Lower leg skin (tissue), 4 donors: ENCODE measurements around the gene NOTCH2. TPM values are rescaled to one million over a fixed set of nuclear protein-coding genes. Genes with fewer than 3 reads are reported as not detected.
"Not testable (repeated sequence)": the region's sequence is repeated elsewhere in the genome, so short reads cannot be mapped to it uniquely, and the experiment has no call there.

Source experiments
- DNase-seq, 2 donors: peaks; one replicate each; pipeline ENCODE4 v3.0.0-alpha.2; 2019; ENCODE audit warnings: low spot score in 2 of 2
- H3K4me3 ChIP-seq: fragments of 200-600 bp; sonication (generic); 2 replicates; pipeline ENCODE4 v1.5.1; 2017; ENCODE audit warnings: mild to moderate bottlenecking, low read depth; ENCODE audit not compliant: poor library complexity, severe bottlenecking
- WGBS, 2 donors: methylation state at CpG; one replicate each; pipeline ENCODE4 v1.1.5; 2018; 5-methylcytosine and 5-hydroxymethylcytosine counted together
- intact Hi-C: fragments of 100-400 bp; cut with DNase I; formaldehyde crosslinking; loops from one replicate; pipeline ENCODE4 v1.15.0; 2023; ENCODE audit warnings: low total_unique reads
- total RNA-seq, 4 donors: library from RNA; depleted of rRNA; stranded (reverse); fragments of >200 nt; gene quantifications; one replicate each; pipeline ENCODE4 v1.1.0, GENCODE V29; 2016

The NOTCH2 gene
- total RNA-seq, 4 donors from 2014 or later, result 102 to 169 (median 132) TPM

DNA sequence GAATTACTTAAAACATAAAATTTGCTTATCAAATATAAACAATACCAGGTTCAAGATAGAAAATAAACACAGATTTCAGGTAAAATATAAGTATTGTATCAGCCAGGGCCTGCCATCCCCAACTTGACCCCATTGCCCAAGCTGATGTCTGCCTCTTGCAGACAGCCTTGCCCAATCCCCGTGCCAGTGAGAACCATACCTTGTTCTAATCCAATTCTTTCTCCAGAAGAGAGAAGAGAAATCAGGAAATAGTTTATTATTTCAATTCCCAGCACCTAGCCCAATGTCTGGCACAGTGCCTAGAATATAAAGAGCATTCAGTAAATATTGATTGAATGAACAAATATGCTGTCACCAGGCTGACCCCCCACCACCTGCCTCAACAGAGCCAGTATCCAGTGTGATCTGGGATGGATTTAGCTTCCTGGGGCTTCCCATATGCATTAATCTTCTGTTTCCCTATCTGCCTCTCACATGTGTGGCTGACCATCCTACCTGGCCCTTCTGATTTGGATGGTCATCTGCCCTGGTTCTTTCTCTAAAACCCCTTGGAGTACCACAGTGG is 27.6 kb upstream of the NOTCH2 start:
- H3K4me3 ChIP-seq, DNase-seq, intact Hi-C loops: not testable (repeated sequence)
- WGBS, 2 donors, result 90 to 100% methylated on average over 1 of the region's 1 CpG

- DNase-seq, intact Hi-C loops, H3K4me3 ChIP-seq: not testable (repeated sequence)
- 75 to 76% methylated on average over 1 to 2 of the region's 4 CpGs for WGBS, 2 donors
Measured at GRCh38 chr1:120093548-120094181, 24.2 kb upstream of the NOTCH2 start.

GRCh38 chr1:120092232-120093218 is 23.1 kb upstream of the NOTCH2 start:
- intact Hi-C loops, H3K4me3 ChIP-seq: not testable (repeated sequence)
- WGBS, 2 donors, result 65 to 70% methylated on average over 4 of the region's 4 CpGs

GRCh38 chr1:120090830-120091229 is 21.4 kb upstream of the NOTCH2 start:
- WGBS, 2 donors, result no CpG with 5 or more reads among the region's 1 CpG
- DNase-seq, H3K4me3 ChIP-seq, intact Hi-C loops: not testable (repeated sequence)

More at GRCh38 chr1:120092232-120093218, 23.1 kb upstream of the NOTCH2 start:
- DNase-seq, result not testable (repeated sequence)

DNA sequence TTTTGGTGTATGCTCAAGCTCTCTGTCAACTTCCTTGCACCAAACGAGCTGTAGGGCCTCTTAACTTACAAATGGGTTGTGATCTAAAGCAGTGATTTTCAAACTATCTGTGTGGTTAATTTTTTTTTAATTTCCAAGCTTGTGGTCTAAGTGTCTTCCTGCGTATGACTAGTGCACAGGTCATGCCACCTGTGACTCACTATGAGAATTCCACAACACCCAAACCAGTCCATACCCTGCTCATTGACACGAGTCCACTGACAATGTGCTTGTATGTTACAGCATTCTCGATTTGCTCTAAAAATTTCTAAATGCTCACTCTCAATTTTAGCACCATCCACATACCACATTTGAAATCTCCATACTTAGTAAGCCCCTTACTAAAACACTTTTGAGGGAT is 18.5 kb upstream of the NOTCH2 start:
- WGBS, 2 donors, result 69 to 86% methylated on average over 3 of the region's 4 CpGs
- DNase-seq, H3K4me3 ChIP-seq, intact Hi-C loops: not testable (repeated sequence)

GRCh38 chr1:120069920-120070214 is 405 bp upstream of the NOTCH2 start:
- no CpG with 5 or more reads among the region's 8 CpGs for WGBS, 2 donors
- H3K4me3 ChIP-seq, intact Hi-C loops, DNase-seq: not testable (repeated sequence)

DNA sequence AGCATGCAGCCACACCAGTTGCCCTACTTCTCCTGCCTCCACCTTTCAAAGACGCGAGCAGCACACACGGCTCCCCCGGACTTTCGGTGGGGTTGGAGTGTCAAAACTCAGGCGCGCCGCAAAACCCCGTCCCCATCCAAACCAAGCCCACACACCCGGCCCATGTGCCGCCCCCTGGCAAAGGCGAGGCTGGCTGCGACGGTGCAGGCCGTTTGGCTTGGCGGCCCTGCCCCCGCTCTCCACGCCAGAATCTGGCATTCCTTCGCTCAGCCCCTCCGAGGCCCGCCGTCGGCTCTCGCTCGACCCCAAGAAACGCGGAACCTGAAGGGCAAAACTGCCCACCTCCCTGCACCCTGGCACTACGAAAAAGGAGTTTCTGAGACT is 787 bp downstream of the NOTCH2 start:
- H3K4me3 ChIP-seq, result peak overlapping the region; percentile 65
- peak in 1 of 2 donors; percentile 83 for DNase-seq
- intact Hi-C loops, result not testable (repeated sequence)
- WGBS, 2 donors, result no CpG with 5 or more reads among the region's 28 CpGs

DNA sequence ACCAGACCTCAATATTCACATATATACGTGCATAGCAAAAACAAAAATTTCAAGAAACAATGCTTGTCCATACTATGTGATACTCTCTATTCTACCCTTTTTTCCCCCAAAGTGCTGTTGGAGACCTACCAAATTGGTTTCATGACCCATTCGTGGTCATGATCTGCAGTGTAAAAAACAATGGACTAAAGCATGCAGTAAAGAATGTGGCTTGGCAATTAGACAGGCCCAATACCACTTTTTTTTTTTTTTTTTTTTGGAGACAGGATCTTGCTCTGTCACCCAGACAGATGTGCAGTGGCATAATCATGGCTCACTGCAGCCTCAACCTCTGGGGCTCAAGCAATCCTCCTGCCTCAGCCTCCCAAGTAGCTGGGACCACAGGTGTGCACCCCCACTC is 21.3 kb downstream of the NOTCH2 start:
- DNase-seq, H3K4me3 ChIP-seq, intact Hi-C loops: not testable (repeated sequence)
- WGBS, 2 donors, result 43 to 60% methylated on average over 1 of the region's 2 CpGs

GRCh38 chr1:120041771-120042170 is 27.7 kb downstream of the NOTCH2 start:
- DNase-seq, intact Hi-C loops, H3K4me3 ChIP-seq: not testable (repeated sequence)
- 71% methylated on average over 4 of the region's 4 CpGs; no CpG with 5 or more reads in 1 of the 2 donors for WGBS, 2 donors

DNA sequence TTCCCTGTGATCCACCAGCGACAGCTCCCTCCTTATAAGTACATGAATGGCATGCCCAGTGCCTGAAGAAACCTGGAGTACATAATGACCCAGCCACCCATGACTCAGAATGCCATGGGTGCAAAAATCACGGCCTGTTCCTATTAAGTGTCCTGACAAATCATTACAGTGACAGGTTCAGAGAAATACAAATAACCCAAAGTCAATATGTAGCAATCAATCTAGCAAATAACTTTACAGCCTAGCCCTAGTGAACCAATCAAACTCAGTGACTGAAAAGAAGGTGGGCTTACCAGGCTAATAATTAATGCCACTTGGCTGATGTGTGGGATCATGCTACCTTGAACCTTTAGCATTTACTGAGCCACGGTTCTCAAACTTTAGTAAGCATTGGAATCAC is 37.2 kb downstream of the NOTCH2 start:
- H3K4me3 ChIP-seq, intact Hi-C loops, DNase-seq: not testable (repeated sequence)
- WGBS, 2 donors, result no CpG with 5 or more reads among the region's 3 CpGs

DNA sequence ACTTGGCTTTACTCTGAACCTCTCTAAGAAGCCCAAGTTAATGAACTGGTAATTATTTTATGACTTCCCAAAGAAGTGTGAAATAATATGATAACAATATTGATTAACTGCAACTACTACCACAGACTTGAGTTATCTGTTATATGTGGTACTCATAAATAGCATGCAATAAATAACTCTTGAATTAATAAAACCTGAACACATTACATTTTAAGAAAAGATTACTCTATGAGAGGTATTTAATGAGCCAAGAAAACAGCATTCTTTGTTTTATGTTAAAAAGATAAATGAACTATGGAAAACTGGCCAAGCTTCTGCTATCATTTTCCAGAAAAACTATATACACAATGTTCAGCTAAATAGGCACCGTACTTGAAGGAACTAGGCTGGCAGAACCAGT is 45.7 kb downstream of the NOTCH2 start:
- DNase-seq, H3K4me3 ChIP-seq, intact Hi-C loops: not testable (repeated sequence)
- 50% methylated on average over 1 of the region's 1 CpG; no CpG with 5 or more reads in 1 of the 2 donors for WGBS, 2 donors

DNA sequence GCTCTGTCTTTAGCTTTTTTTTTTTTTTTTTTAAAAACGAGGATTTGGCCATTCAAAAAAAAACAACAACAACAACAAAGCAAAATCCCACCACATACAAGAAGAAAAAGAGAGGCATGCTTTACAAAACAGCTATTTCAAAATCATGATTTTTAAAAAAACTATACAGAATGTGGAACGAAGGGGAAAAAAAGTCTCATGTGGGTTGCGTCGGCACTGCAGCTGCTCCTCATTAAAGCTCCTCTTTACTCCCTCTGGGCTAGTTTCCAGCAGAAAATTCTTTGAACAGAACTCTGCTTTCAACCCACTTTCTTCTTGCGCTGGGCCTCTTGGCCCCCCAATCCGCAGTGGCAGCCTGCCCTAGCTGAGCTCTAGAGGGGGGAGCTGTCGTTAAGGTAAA is 54.5 kb downstream of the NOTCH2 start:
- intact Hi-C loops, H3K4me3 ChIP-seq, DNase-seq: not testable (repeated sequence)
- WGBS, 2 donors, result 28 to 44% methylated on average over 7 of the region's 7 CpGs

DNA sequence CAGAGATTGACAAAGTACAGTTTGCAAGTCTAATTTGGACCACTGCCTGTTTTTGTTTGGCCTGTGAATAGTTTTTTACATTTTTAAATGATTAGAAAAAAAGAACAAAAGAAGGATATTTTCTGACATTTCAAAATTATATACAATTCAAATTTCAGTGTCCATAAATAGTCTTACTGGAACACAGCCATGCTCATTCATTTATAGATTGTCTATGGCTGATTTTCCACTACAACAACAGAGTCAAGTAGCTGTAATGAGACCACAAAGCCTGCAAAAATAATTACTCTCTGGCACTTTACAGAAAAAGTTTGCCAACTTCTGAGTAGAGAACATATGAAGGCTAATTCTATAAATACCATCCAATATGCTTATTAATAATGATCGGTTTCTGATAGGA is 61.1 kb downstream of the NOTCH2 start:
- DNase-seq, intact Hi-C loops, H3K4me3 ChIP-seq: not testable (repeated sequence)
- 60 to 78% methylated on average over 1 of the region's 1 CpG for WGBS, 2 donors

DNA sequence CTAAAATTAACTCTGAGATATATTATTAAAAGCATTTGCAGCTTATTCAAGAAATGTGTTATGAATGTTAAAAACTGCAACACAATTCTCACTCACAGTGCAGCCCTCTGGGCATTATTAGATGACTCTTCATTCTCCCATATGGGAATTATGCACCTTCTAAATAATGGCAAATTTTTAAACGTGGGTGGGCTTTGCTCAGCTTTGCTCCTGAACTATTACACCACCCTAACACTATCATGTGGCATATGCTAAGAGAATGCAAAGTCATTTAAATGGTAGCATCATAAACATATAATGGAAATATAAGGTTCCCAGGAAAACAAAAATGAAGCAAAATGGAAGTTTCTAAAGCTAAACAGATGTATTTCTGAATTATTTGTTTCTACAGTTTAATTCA is 61.6 kb downstream of the NOTCH2 start:
- intact Hi-C loops, result not testable (repeated sequence)

GRCh38 chr1:120001035-120001434 is 68.4 kb downstream of the NOTCH2 start:
- intact Hi-C loops, H3K4me3 ChIP-seq, DNase-seq: not testable (repeated sequence)
- WGBS, 2 donors, result 96 to 98% methylated on average over 9 of the region's 9 CpGs

More for the DNA sequence above, 61.6 kb downstream of the NOTCH2 start:
- not testable (repeated sequence) for H3K4me3 ChIP-seq, DNase-seq
- no CpG with 5 or more reads among the region's 1 CpG for WGBS, 2 donors
